H9 (cell line): ENCODE data around the gene FAM209A. TPM values are rescaled to one million over a fixed set of nuclear protein-coding genes. Genes with fewer than 3 reads are reported as not detected.

Experiments
- DNase-seq: peaks from one replicate; pipeline ENCODE4 v3.0.0-alpha.2; 2017
- H2AFZ ChIP-seq: one replicate; pipeline ENCODE4 v1.6.1; 2013; ENCODE audit warnings: mild to moderate bottlenecking, low read length, control low read depth, moderate library complexity
- H2AK5ac ChIP-seq: 2 replicates; pipeline ENCODE4 v1.6.1; 2013; ENCODE audit warnings: low read length, control low read depth, mixed read lengths; ENCODE audit not compliant: insufficient read length
- H2BK120ac ChIP-seq: one replicate; pipeline ENCODE4 v1.6.1; 2013; ENCODE audit warnings: low read depth, mild to moderate bottlenecking, low read length, control low read depth, inconsistent platforms; ENCODE audit not compliant: poor library complexity, severe bottlenecking
- H2BK12ac ChIP-seq: 2 replicates; pipeline ENCODE4 v1.6.1; 2013; ENCODE audit warnings: low read length, control low read depth, mixed read lengths, low read depth; ENCODE audit not compliant: insufficient read length
- H2BK15ac ChIP-seq: 2 replicates; pipeline ENCODE4 v1.6.1; 2013; ENCODE audit warnings: low read depth, low read length, control low read depth
- H2BK20ac ChIP-seq: one replicate; pipeline ENCODE4 v1.6.1; 2013; ENCODE audit warnings: low read depth, mild to moderate bottlenecking, low read length, control low read depth, inconsistent platforms; ENCODE audit not compliant: poor library complexity, severe bottlenecking
- H2BK5ac ChIP-seq: 2 replicates; pipeline ENCODE4 v1.6.1; 2013; ENCODE audit warnings: low read length, control low read depth, mixed read lengths; ENCODE audit not compliant: insufficient read length
- H3K14ac ChIP-seq: 2 replicates; pipeline ENCODE4 v1.6.1; 2013; ENCODE audit warnings: low read length, control low read depth; ENCODE audit not compliant: insufficient read depth
- H3K18ac ChIP-seq: 2 replicates; pipeline ENCODE4 v1.6.1; 2013; ENCODE audit warnings: low read depth, mild to moderate bottlenecking, mixed read lengths, low read length, control low read depth; ENCODE audit not compliant: insufficient read length
- H3K23ac ChIP-seq: 2 replicates; pipeline ENCODE4 v1.6.1; 2013; ENCODE audit warnings: low read length, control low read depth, mixed read lengths, low read depth; ENCODE audit not compliant: insufficient read length
- H3K23me2 ChIP-seq: 2 replicates; pipeline ENCODE4 v1.6.1; 2013; ENCODE audit warnings: low read depth, mild to moderate bottlenecking, mixed read lengths, low read length, control low read depth; ENCODE audit not compliant: insufficient read length, poor library complexity, severe bottlenecking
- H3K27ac ChIP-seq: 2 replicates; pipeline ENCODE4 v1.5.1; 2013; ENCODE audit warnings: low read length, control low read depth, mixed read lengths, low read depth; ENCODE audit not compliant: insufficient read length
- H3K27me3 ChIP-seq: 2 replicates; pipeline ENCODE4 v1.6.1; 2013; ENCODE audit warnings: low read length, control low read depth, inconsistent platforms; ENCODE audit not compliant: insufficient read depth
- H3K4ac ChIP-seq: 2 replicates; pipeline ENCODE4 v1.6.1; 2013; ENCODE audit warnings: low read depth, mild to moderate bottlenecking, control low read depth, inconsistent platforms, low read length, moderate library complexity
- H3K4me1 ChIP-seq: 2 replicates; pipeline ENCODE4 v1.6.1; 2013; ENCODE audit warnings: low read length, control low read depth, inconsistent platforms; ENCODE audit not compliant: insufficient read depth
- H3K4me2 ChIP-seq: 2 replicates; pipeline ENCODE4 v1.6.1; 2013; ENCODE audit warnings: low read length, control low read depth, mixed read lengths; ENCODE audit not compliant: insufficient read length, insufficient read depth
- H3K56ac ChIP-seq: 2 replicates; pipeline ENCODE4 v1.6.1; 2013; ENCODE audit warnings: low read depth, mild to moderate bottlenecking, mixed read lengths, low read length, control low read depth; ENCODE audit not compliant: insufficient read length
- H3K79me1 ChIP-seq: 2 replicates; pipeline ENCODE4 v1.6.1; 2013; ENCODE audit warnings: low read depth, mild to moderate bottlenecking, moderate library complexity, low read length, control low read depth, inconsistent platforms; ENCODE audit not compliant: insufficient read depth, poor library complexity, severe bottlenecking
- H3K79me2 ChIP-seq: 2 replicates; pipeline ENCODE4 v1.6.1; 2013; ENCODE audit warnings: low read length, control low read depth, inconsistent platforms; ENCODE audit not compliant: insufficient read depth
- H3K9ac ChIP-seq: 2 replicates; pipeline ENCODE4 v1.6.1; 2013; ENCODE audit warnings: low read length, control low read depth, mixed read lengths; ENCODE audit not compliant: insufficient read length; ENCODE audit errors: extremely low read depth
- H3K9me3 ChIP-seq: one replicate; pipeline ENCODE4 v1.6.1; 2013; ENCODE audit warnings: low read depth, low read length, inconsistent platforms; ENCODE audit not compliant: control insufficient read depth
- H3T11ph ChIP-seq: one replicate; pipeline ENCODE4 v1.6.1; 2013; ENCODE audit warnings: mild to moderate bottlenecking, low read length, control low read depth, inconsistent platforms
- H4K20me1 ChIP-seq: one replicate; pipeline ENCODE4 v1.6.1; 2013; ENCODE audit not compliant: control insufficient read depth, insufficient read length, insufficient read depth
- H4K5ac ChIP-seq: 2 replicates; pipeline ENCODE4 v1.6.1; 2013; ENCODE audit warnings: low read depth, mild to moderate bottlenecking, mixed read lengths, low read length, control low read depth; ENCODE audit not compliant: insufficient read length
- H4K8ac ChIP-seq: replicated peaks from 2 replicates; pipeline ENCODE4 v1.6.1; 2013; ENCODE audit warnings: low read length, control low read depth, mixed read lengths, low read depth; ENCODE audit not compliant: insufficient read length
- H4K91ac ChIP-seq: 2 replicates; pipeline ENCODE4 v1.6.1; 2013; ENCODE audit warnings: low read depth, mild to moderate bottlenecking, moderate library complexity, mixed read lengths, low read length, control low read depth; ENCODE audit not compliant: insufficient read length
- H3K27ac Mint-ChIP-seq, 3 experiments: 2 replicates in 2 of 3; 3 replicates in 1 of 3; pipeline ENCODE4 v1.8.0; 2020 to 2021; ENCODE audit warnings: mixed read lengths in 3 of 3, mild to moderate bottlenecking in 1 of 3, moderate library complexity in 1 of 3
- H3K27me3 Mint-ChIP-seq: 2 replicates; pipeline ENCODE4 v1.8.0; 2021; ENCODE audit warnings: low read depth, mild to moderate bottlenecking, moderate library complexity, mixed read lengths
- H3K36me3 Mint-ChIP-seq, 3 experiments: 2 replicates in 2 of 3; 3 replicates in 1 of 3; pipeline ENCODE4 v1.8.0; 2020 to 2021; ENCODE audit warnings: low read depth in 3 of 3, mixed read lengths in 3 of 3; ENCODE audit not compliant: insufficient read depth in 1 of 3
- H3K4me1 Mint-ChIP-seq, 2 experiments: 2 replicates each; pipeline ENCODE4 v1.8.0; 2020; ENCODE audit warnings: mixed read lengths in 2 of 2
- H3K4me3 Mint-ChIP-seq, 2 experiments: 2 replicates in 1 of 2; 3 replicates in 1 of 2; pipeline ENCODE4 v1.8.0; 2020 to 2021; ENCODE audit warnings: mild to moderate bottlenecking in 2 of 2, mixed read lengths in 2 of 2, moderate library complexity in 1 of 2
- H3K9me3 Mint-ChIP-seq, 2 experiments: 2 replicates in 1 of 2; 3 replicates in 1 of 2; pipeline ENCODE4 v1.8.0; 2020; ENCODE audit warnings: mild to moderate bottlenecking in 2 of 2, mixed read lengths in 2 of 2, moderate library complexity in 1 of 2
- WGBS: extraction: QIAGEN DNeasy Blood & Tissue Kit; methylation state at CpG from one replicate; pipeline ENCODE4 v1.1.7; 2013; ENCODE audit warnings: missing lambda C conversion rate, low lambda C conversion rate, mixed read lengths; ENCODE audit not compliant: insufficient read length; ENCODE audit errors: extremely low coverage; 5-methylcytosine and 5-hydroxymethylcytosine counted together
- total RNA-seq: library from RNA; stranded (reverse); gene quantifications from 2 replicates; pipeline ENCODE4 v1.2.1, GENCODE V29; 2021
- TF ChIP-seq, protein P1 (sequence below): fragments of 200-600 bp; sonication (generic); conservative IDR thresholded peaks from 3 replicates; pipeline ENCODE4 v1.8.0; 2021; ENCODE audit warnings: antibody characterized with exemption, mild to moderate bottlenecking

The FAM209A gene
- total RNA-seq, 1 experiment from 2014 or later = not detected

GRCh38 chr20:56566621-56567020, 42.1 kb downstream of the FAM209A start:
- Histone ChIP-seq H3K9me3 (no peaks in the 10 kb centered on the region), H2BK15ac (no peak overlapping the region), H2BK120ac (no peak overlapping the region), H3K4me1 (no peaks in the 10 kb centered on the region), H3K79me1 (no peaks in the 10 kb centered on the region), H4K91ac (no peak overlapping the region), H3K4ac (no peak overlapping the region), H2BK5ac (no peak overlapping the region), H2BK12ac (no peak overlapping the region), H3K27me3 (no peaks in the 10 kb centered on the region), H2BK20ac (no peak overlapping the region), H3K18ac (no peak overlapping the region), H3K56ac (no peak overlapping the region), H3T11ph (no peak overlapping the region), H3K23me2 (no peaks in the 10 kb centered on the region), H4K5ac (no peak overlapping the region), H3K27ac (no peak overlapping the region), H2AFZ (no peak overlapping the region), H3K23ac (no peak overlapping the region), H3K79me2 (no peaks in the 10 kb centered on the region), H3K9ac (no peak overlapping the region), H2AK5ac (no peak overlapping the region), H4K20me1 (no peaks in the 10 kb centered on the region), H3K14ac (no peak overlapping the region), H4K8ac (no peak overlapping the region), H3K4me2 (no peak overlapping the region)
- WGBS = no CpG with 5 or more reads among the region's 3 CpGs
- Mint-ChIP-seq H3K4me1 (peaks cover 6 to 8% of the 10 kb centered on the region in 2 experiments; a peak in 3 of 4 replicates), H3K27ac (peak overlapping the region in 1 of 3 experiments; percentile 64; a peak in 1 of 7 replicates), H3K4me3 (no peak overlapping the region), H3K27me3 (no peaks in the 10 kb centered on the region), H3K36me3 (no peaks in the 10 kb centered on the region), H3K9me3 (peaks cover 0 to 3% of the 10 kb centered on the region in 2 experiments; a peak in 1 of 5 replicates)
- DNase-seq = no peak
- TF ChIP-seq, protein P1, sequence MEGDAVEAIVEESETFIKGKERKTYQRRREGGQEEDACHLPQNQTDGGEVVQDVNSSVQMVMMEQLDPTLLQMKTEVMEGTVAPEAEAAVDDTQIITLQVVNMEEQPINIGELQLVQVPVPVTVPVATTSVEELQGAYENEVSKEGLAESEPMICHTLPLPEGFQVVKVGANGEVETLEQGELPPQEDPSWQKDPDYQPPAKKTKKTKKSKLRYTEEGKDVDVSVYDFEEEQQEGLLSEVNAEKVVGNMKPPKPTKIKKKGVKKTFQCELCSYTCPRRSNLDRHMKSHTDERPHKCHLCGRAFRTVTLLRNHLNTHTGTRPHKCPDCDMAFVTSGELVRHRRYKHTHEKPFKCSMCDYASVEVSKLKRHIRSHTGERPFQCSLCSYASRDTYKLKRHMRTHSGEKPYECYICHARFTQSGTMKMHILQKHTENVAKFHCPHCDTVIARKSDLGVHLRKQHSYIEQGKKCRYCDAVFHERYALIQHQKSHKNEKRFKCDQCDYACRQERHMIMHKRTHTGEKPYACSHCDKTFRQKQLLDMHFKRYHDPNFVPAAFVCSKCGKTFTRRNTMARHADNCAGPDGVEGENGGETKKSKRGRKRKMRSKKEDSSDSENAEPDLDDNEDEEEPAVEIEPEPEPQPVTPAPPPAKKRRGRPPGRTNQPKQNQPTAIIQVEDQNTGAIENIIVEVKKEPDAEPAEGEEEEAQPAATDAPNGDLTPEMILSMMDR = no peak
